NCI-H69 (cell line): Measurements from ENCODE around the gene UBE2U.

Experiments used
- DNase-seq: peaks from one replicate; lab custom pipeline; 2025; lab: John Stamatoyannopoulos, UW

The UBE2U gene

GRCh38 chr1:64203420-64203819 is at the start of gene UBE2U:
TSS of gene UBE2U (plus strand) at chr1:64203623. CDS start at chr1:64204051, 428 bp downstream.
- no peak for DNase-seq

GRCh38 chr1:64155278-64155677 is 48.1 kb upstream of the UBE2U start:
- DNase-seq: no peak

GRCh38 chr1:64161357-64161941 is 42.0 kb upstream of the UBE2U start:
- DNase-seq: no peak

- peak; percentile 39 for DNase-seq
These were observed 41.3 kb upstream of the UBE2U start for GRCh38 chr1:64162151-64162550.

- DNase-seq: no peak
These were observed 40.6 kb upstream of the UBE2U start for GRCh38 chr1:64162804-64163203.

- no peak for DNase-seq
These were observed 40.0 kb upstream of the UBE2U start for GRCh38 chr1:64163431-64163830.

- peak; percentile 28 for DNase-seq
These were observed 39.5 kb upstream of the UBE2U start for GRCh38 chr1:64163970-64164369.

- DNase-seq: no peak
These were observed 36.8 kb upstream of the UBE2U start for GRCh38 chr1:64166629-64167028.

- DNase-seq: no peak
These were observed 36.2 kb upstream of the UBE2U start for GRCh38 chr1:64167176-64167575.

GRCh38 chr1:64171246-64171645 is 32.2 kb upstream of the UBE2U start:
- no peak for DNase-seq

GRCh38 chr1:64171797-64172281 is 31.6 kb upstream of the UBE2U start:
- peak; percentile 64 for DNase-seq

- peak; percentile 98 for DNase-seq
These were observed 30.9 kb upstream of the UBE2U start for GRCh38 chr1:64172458-64172983.

- DNase-seq: peak; percentile 71
These were observed 30.0 kb upstream of the UBE2U start for GRCh38 chr1:64173336-64173940.

- DNase-seq: no peak
These were observed 27.8 kb upstream of the UBE2U start for GRCh38 chr1:64175639-64176038.

GRCh38 chr1:64176659-64177058 is 26.8 kb upstream of the UBE2U start:
- no peak for DNase-seq

GRCh38 chr1:64179588-64179987 is 23.8 kb upstream of the UBE2U start:
- DNase-seq: no peak

GRCh38 chr1:64182207-64182606 is 21.2 kb upstream of the UBE2U start:
- DNase-seq: no peak

- peak; percentile 87 for DNase-seq
These were observed 19.9 kb upstream of the UBE2U start for GRCh38 chr1:64183395-64184002.

GRCh38 chr1:64184003-64184440 is 19.4 kb upstream of the UBE2U start:
- peak; percentile 65 for DNase-seq

GRCh38 chr1:64186138-64186897 is 17.1 kb upstream of the UBE2U start:
- no peak for DNase-seq

GRCh38 chr1:64186898-64187280 is 16.5 kb upstream of the UBE2U start:
- DNase-seq: no peak

- no peak for DNase-seq
These were observed 15.8 kb upstream of the UBE2U start for GRCh38 chr1:64187646-64188045.
